H9 (cell line): ENCODE results near the gene GJB4. TPM values are rescaled to one million over a fixed set of nuclear protein-coding genes. Genes with fewer than 3 reads are reported as not detected.
A peak's percentile ranks its signal among the peaks of the same experiment; 100 is the strongest.

Experiments used
- DNase-seq: peaks from one replicate; pipeline ENCODE4 v3.0.0-alpha.2; 2017
- H2AFZ ChIP-seq: one replicate; pipeline ENCODE4 v1.6.1; 2013; ENCODE audit warnings: mild to moderate bottlenecking, low read length, control low read depth, moderate library complexity
- H2AK5ac ChIP-seq: 2 replicates; pipeline ENCODE4 v1.6.1; 2013; ENCODE audit warnings: low read length, control low read depth, mixed read lengths; ENCODE audit not compliant: insufficient read length
- H2BK120ac ChIP-seq: one replicate; pipeline ENCODE4 v1.6.1; 2013; ENCODE audit warnings: low read depth, mild to moderate bottlenecking, low read length, control low read depth, inconsistent platforms; ENCODE audit not compliant: poor library complexity, severe bottlenecking
- H2BK12ac ChIP-seq: 2 replicates; pipeline ENCODE4 v1.6.1; 2013; ENCODE audit warnings: low read length, control low read depth, mixed read lengths, low read depth; ENCODE audit not compliant: insufficient read length
- H2BK15ac ChIP-seq: 2 replicates; pipeline ENCODE4 v1.6.1; 2013; ENCODE audit warnings: low read depth, low read length, control low read depth
- H2BK20ac ChIP-seq: one replicate; pipeline ENCODE4 v1.6.1; 2013; ENCODE audit warnings: low read depth, mild to moderate bottlenecking, low read length, control low read depth, inconsistent platforms; ENCODE audit not compliant: poor library complexity, severe bottlenecking
- H2BK5ac ChIP-seq: 2 replicates; pipeline ENCODE4 v1.6.1; 2013; ENCODE audit warnings: low read length, control low read depth, mixed read lengths; ENCODE audit not compliant: insufficient read length
- H3K14ac ChIP-seq: 2 replicates; pipeline ENCODE4 v1.6.1; 2013; ENCODE audit warnings: low read length, control low read depth; ENCODE audit not compliant: insufficient read depth
- H3K18ac ChIP-seq: 2 replicates; pipeline ENCODE4 v1.6.1; 2013; ENCODE audit warnings: low read depth, mild to moderate bottlenecking, mixed read lengths, low read length, control low read depth; ENCODE audit not compliant: insufficient read length
- H3K23ac ChIP-seq: 2 replicates; pipeline ENCODE4 v1.6.1; 2013; ENCODE audit warnings: low read length, control low read depth, mixed read lengths, low read depth; ENCODE audit not compliant: insufficient read length
- H3K23me2 ChIP-seq: 2 replicates; pipeline ENCODE4 v1.6.1; 2013; ENCODE audit warnings: low read depth, mild to moderate bottlenecking, mixed read lengths, low read length, control low read depth; ENCODE audit not compliant: insufficient read length, poor library complexity, severe bottlenecking
- H3K27ac ChIP-seq: 2 replicates; pipeline ENCODE4 v1.5.1; 2013; ENCODE audit warnings: low read length, control low read depth, mixed read lengths, low read depth; ENCODE audit not compliant: insufficient read length
- H3K27me3 ChIP-seq: 2 replicates; pipeline ENCODE4 v1.6.1; 2013; ENCODE audit warnings: low read length, control low read depth, inconsistent platforms; ENCODE audit not compliant: insufficient read depth
- H3K4ac ChIP-seq: 2 replicates; pipeline ENCODE4 v1.6.1; 2013; ENCODE audit warnings: low read depth, mild to moderate bottlenecking, control low read depth, inconsistent platforms, low read length, moderate library complexity
- H3K4me1 ChIP-seq: 2 replicates; pipeline ENCODE4 v1.6.1; 2013; ENCODE audit warnings: low read length, control low read depth, inconsistent platforms; ENCODE audit not compliant: insufficient read depth
- H3K4me2 ChIP-seq: 2 replicates; pipeline ENCODE4 v1.6.1; 2013; ENCODE audit warnings: low read length, control low read depth, mixed read lengths; ENCODE audit not compliant: insufficient read length, insufficient read depth
- H3K56ac ChIP-seq: 2 replicates; pipeline ENCODE4 v1.6.1; 2013; ENCODE audit warnings: low read depth, mild to moderate bottlenecking, mixed read lengths, low read length, control low read depth; ENCODE audit not compliant: insufficient read length
- H3K79me1 ChIP-seq: 2 replicates; pipeline ENCODE4 v1.6.1; 2013; ENCODE audit warnings: low read depth, mild to moderate bottlenecking, moderate library complexity, low read length, control low read depth, inconsistent platforms; ENCODE audit not compliant: insufficient read depth, poor library complexity, severe bottlenecking
- H3K79me2 ChIP-seq: 2 replicates; pipeline ENCODE4 v1.6.1; 2013; ENCODE audit warnings: low read length, control low read depth, inconsistent platforms; ENCODE audit not compliant: insufficient read depth
- H3K9ac ChIP-seq: 2 replicates; pipeline ENCODE4 v1.6.1; 2013; ENCODE audit warnings: low read length, control low read depth, mixed read lengths; ENCODE audit not compliant: insufficient read length; ENCODE audit errors: extremely low read depth
- H3K9me3 ChIP-seq: one replicate; pipeline ENCODE4 v1.6.1; 2013; ENCODE audit warnings: low read depth, low read length, inconsistent platforms; ENCODE audit not compliant: control insufficient read depth
- H3T11ph ChIP-seq: one replicate; pipeline ENCODE4 v1.6.1; 2013; ENCODE audit warnings: mild to moderate bottlenecking, low read length, control low read depth, inconsistent platforms
- H4K20me1 ChIP-seq: one replicate; pipeline ENCODE4 v1.6.1; 2013; ENCODE audit not compliant: control insufficient read depth, insufficient read length, insufficient read depth
- H4K5ac ChIP-seq: 2 replicates; pipeline ENCODE4 v1.6.1; 2013; ENCODE audit warnings: low read depth, mild to moderate bottlenecking, mixed read lengths, low read length, control low read depth; ENCODE audit not compliant: insufficient read length
- H4K8ac ChIP-seq: replicated peaks from 2 replicates; pipeline ENCODE4 v1.6.1; 2013; ENCODE audit warnings: low read length, control low read depth, mixed read lengths, low read depth; ENCODE audit not compliant: insufficient read length
- H4K91ac ChIP-seq: 2 replicates; pipeline ENCODE4 v1.6.1; 2013; ENCODE audit warnings: low read depth, mild to moderate bottlenecking, moderate library complexity, mixed read lengths, low read length, control low read depth; ENCODE audit not compliant: insufficient read length
- H3K27ac Mint-ChIP-seq, 3 experiments: 2 replicates in 2 of 3; 3 replicates in 1 of 3; pipeline ENCODE4 v1.8.0; 2020 to 2021; ENCODE audit warnings: mixed read lengths in 3 of 3, mild to moderate bottlenecking in 1 of 3, moderate library complexity in 1 of 3
- H3K27me3 Mint-ChIP-seq: 2 replicates; pipeline ENCODE4 v1.8.0; 2021; ENCODE audit warnings: low read depth, mild to moderate bottlenecking, moderate library complexity, mixed read lengths
- H3K36me3 Mint-ChIP-seq, 3 experiments: 2 replicates in 2 of 3; 3 replicates in 1 of 3; pipeline ENCODE4 v1.8.0; 2020 to 2021; ENCODE audit warnings: low read depth in 3 of 3, mixed read lengths in 3 of 3; ENCODE audit not compliant: insufficient read depth in 1 of 3
- H3K4me1 Mint-ChIP-seq, 2 experiments: 2 replicates each; pipeline ENCODE4 v1.8.0; 2020; ENCODE audit warnings: mixed read lengths in 2 of 2
- H3K4me3 Mint-ChIP-seq, 2 experiments: 2 replicates in 1 of 2; 3 replicates in 1 of 2; pipeline ENCODE4 v1.8.0; 2020 to 2021; ENCODE audit warnings: mild to moderate bottlenecking in 2 of 2, mixed read lengths in 2 of 2, moderate library complexity in 1 of 2
- H3K9me3 Mint-ChIP-seq, 2 experiments: 2 replicates in 1 of 2; 3 replicates in 1 of 2; pipeline ENCODE4 v1.8.0; 2020; ENCODE audit warnings: mild to moderate bottlenecking in 2 of 2, mixed read lengths in 2 of 2, moderate library complexity in 1 of 2
- CTCF ChIP-seq: fragments of 200-600 bp; sonication (generic); conservative IDR thresholded peaks from 3 replicates; pipeline ENCODE4 v1.8.0; 2021; ENCODE audit warnings: antibody characterized with exemption, mild to moderate bottlenecking
- WGBS: extraction: QIAGEN DNeasy Blood & Tissue Kit; methylation state at CpG from one replicate; pipeline ENCODE4 v1.1.7; 2013; ENCODE audit warnings: missing lambda C conversion rate, low lambda C conversion rate, mixed read lengths; ENCODE audit not compliant: insufficient read length; ENCODE audit errors: extremely low coverage; 5-methylcytosine and 5-hydroxymethylcytosine counted together
- total RNA-seq: library from RNA; stranded (reverse); gene quantifications from 2 replicates; pipeline ENCODE4 v1.2.1, GENCODE V29; 2021

GJB4 gene
- total RNA-seq, 1 experiment from 2014 or later, result not detected

- no peak overlapping the region for H4K5ac ChIP-seq
- no peak overlapping the region for H2AK5ac ChIP-seq
- no peak overlapping the region for H2BK12ac ChIP-seq
- H3K18ac ChIP-seq, result no peak overlapping the region
- peak overlapping the region; percentile 50 for H3K4me2 ChIP-seq
- no peak overlapping the region for H2BK5ac ChIP-seq
- H4K8ac ChIP-seq, result no peak overlapping the region
- H3K56ac ChIP-seq, result no peak overlapping the region
- H2AFZ ChIP-seq, result no peak overlapping the region
- H2BK20ac ChIP-seq, result no peak overlapping the region
- H4K91ac ChIP-seq, result no peak overlapping the region
- Mint-ChIP-seq H3K27ac (no peak overlapping the region), H3K4me3 (peak overlapping the region; percentile 62 to 77), H3K9me3 (no peaks in the 10 kb centered on the region), H3K36me3 (no peaks in the 10 kb centered on the region), H3K4me1 (peaks cover 7 to 9% of the 10 kb centered on the region in 2 experiments), H3K27me3 (peaks cover 44% of the 10 kb centered on the region)
- H3K23me2 ChIP-seq, result peaks cover 13% of the 10 kb centered on the region
- TF ChIP-seq CTCF, result no peak
- no peak overlapping the region for H2BK15ac ChIP-seq
- WGBS, result no CpG with 5 or more reads among the region's 2 CpGs
- peaks cover 4% of the 10 kb centered on the region; the same call in 1 of the 2 replicates for H3K27me3 ChIP-seq
- no peaks in the 10 kb centered on the region for H3K9me3 ChIP-seq
- H3K4me1 ChIP-seq, result no peaks in the 10 kb centered on the region
- H3K23ac ChIP-seq, result no peak overlapping the region
- no peak overlapping the region for H3K9ac ChIP-seq
- H4K20me1 ChIP-seq, result no peaks in the 10 kb centered on the region
- H3K14ac ChIP-seq, result no peak overlapping the region
- no peaks in the 10 kb centered on the region for H3K79me1 ChIP-seq
- H3T11ph ChIP-seq, result no peak overlapping the region
- H3K27ac ChIP-seq, result no peak overlapping the region
- DNase-seq, result no peak
- no peak overlapping the region for H3K4ac ChIP-seq
- no peak overlapping the region for H2BK120ac ChIP-seq
- H3K79me2 ChIP-seq, result no peaks in the 10 kb centered on the region
Measured at GRCh38 chr1:34780528-34780927, 21.0 kb downstream of the GJB4 start.
